ENCODE results near the gene RNF212B.
A peak's percentile ranks its signal among the peaks of the same experiment; 100 is the strongest.

Gene RNF212B

GRCh38 chr14:23308721-23309445 lies 71.1 kb downstream of the RNF212B start:
- no peaks in the 10 kb centered on the region for H3K9me3 ChIP-seq (ENCODE audit: low read length)
- H3K4me3 ChIP-seq (ENCODE audit: low read depth in 1 of 2, low read length in 2 of 2) = peak overlapping the region in 1 of 2 donors; percentile 12
- peaks cover 35% of the 10 kb centered on the region for H3K4me1 ChIP-seq (ENCODE audit: insufficient read depth, low read length)
- no peak overlapping the region for H3K9ac ChIP-seq (ENCODE audit: low read length)
- no peaks in the 10 kb centered on the region for H3K27me3 ChIP-seq (ENCODE audit: control insufficient read depth in 1 of 2, insufficient read depth in 2 of 2, low read length in 2 of 2)
- peaks cover 37% of the 10 kb centered on the region for H3K36me3 ChIP-seq (ENCODE audit: insufficient read depth, low read length)
- H3K27ac ChIP-seq (ENCODE audit: low read depth, low read length) = no peak overlapping the region

GRCh38 chr14:23310546-23310945 lies 72.8 kb downstream of the RNF212B start:
- no peak overlapping the region for H3K9ac ChIP-seq (ENCODE audit: low read length)
- no peaks in the 10 kb centered on the region for H3K9me3 ChIP-seq (ENCODE audit: low read length)
- H3K27me3 ChIP-seq (ENCODE audit: control insufficient read depth in 1 of 2, insufficient read depth in 2 of 2, low read length in 2 of 2) = no peaks in the 10 kb centered on the region
- H3K36me3 ChIP-seq (ENCODE audit: insufficient read depth, low read length) = peaks cover 37% of the 10 kb centered on the region
- H3K4me3 ChIP-seq (ENCODE audit: low read depth in 1 of 2, low read length in 2 of 2) = no peak overlapping the region
- H3K4me1 ChIP-seq (ENCODE audit: insufficient read depth, low read length) = peaks cover 34% of the 10 kb centered on the region
- no peak overlapping the region for H3K27ac ChIP-seq (ENCODE audit: low read depth, low read length)

- no peak overlapping the region for H3K4me3 ChIP-seq (ENCODE audit: low read depth in 1 of 2, low read length in 2 of 2)
- no peaks in the 10 kb centered on the region for H3K27me3 ChIP-seq (ENCODE audit: control insufficient read depth in 1 of 2, insufficient read depth in 2 of 2, low read length in 2 of 2)
- H3K4me1 ChIP-seq (ENCODE audit: insufficient read depth, low read length) = peaks cover 6% of the 10 kb centered on the region
- no peak overlapping the region for H3K9ac ChIP-seq (ENCODE audit: low read length)
- H3K36me3 ChIP-seq (ENCODE audit: insufficient read depth, low read length) = peaks cover 11% of the 10 kb centered on the region
- H3K9me3 ChIP-seq (ENCODE audit: low read length) = no peaks in the 10 kb centered on the region
- H3K27ac ChIP-seq (ENCODE audit: low read depth, low read length) = no peak overlapping the region
These were observed 78.6 kb downstream of the RNF212B start for GRCh38 chr14:23316300-23316699.

GRCh38 chr14:23319746-23320583 lies 82.2 kb downstream of the RNF212B start:
- peaks cover 18% of the 10 kb centered on the region for H3K4me1 ChIP-seq (ENCODE audit: insufficient read depth, low read length)
- peak overlapping the region; percentile 94 for H3K27ac ChIP-seq (ENCODE audit: low read depth, low read length)
- H3K9me3 ChIP-seq (ENCODE audit: low read length) = no peaks in the 10 kb centered on the region
- H3K9ac ChIP-seq (ENCODE audit: low read length) = peak overlapping the region; percentile 18
- peaks cover 33% of the 10 kb centered on the region for H3K36me3 ChIP-seq (ENCODE audit: insufficient read depth, low read length)
- H3K27me3 ChIP-seq (ENCODE audit: control insufficient read depth in 1 of 2, insufficient read depth in 2 of 2, low read length in 2 of 2) = no peaks in the 10 kb centered on the region
- peak overlapping the region; percentile 29 to 57 for H3K4me3 ChIP-seq (ENCODE audit: low read depth in 1 of 2, low read length in 2 of 2)

- peak within 1 kb of the TSS; percentile 72 to 74 for H3K4me3 ChIP-seq (ENCODE audit: low read depth in 1 of 2, low read length in 2 of 2)
- no peaks in the 10 kb centered on the region for H3K9me3 ChIP-seq (ENCODE audit: low read length)
- peaks cover 35% of the 10 kb centered on the region for H3K36me3 ChIP-seq (ENCODE audit: insufficient read depth, low read length)
- no peaks in the 10 kb centered on the region for H3K27me3 ChIP-seq (ENCODE audit: control insufficient read depth in 1 of 2, insufficient read depth in 2 of 2, low read length in 2 of 2)
- H3K4me1 ChIP-seq (ENCODE audit: insufficient read depth, low read length) = peaks cover 18% of the 10 kb centered on the region
- H3K9ac ChIP-seq (ENCODE audit: low read length) = peak within 1 kb of the TSS; percentile 62
- peak within 1 kb of the TSS; percentile 94 for H3K27ac ChIP-seq (ENCODE audit: low read depth, low read length)
These were observed 83.1 kb downstream of the RNF212B start, which contains the start of gene PABPN1 for GRCh38 chr14:23320584-23321571. PABPN1 (plus strand) TSS chr14:23321457; CDS start chr14:23321470, 13 bp downstream.

GRCh38 chr14:23321572-23322547 lies 84.1 kb downstream of the RNF212B start:
- Histone ChIP-seq H3K27ac (ENCODE audit: low read depth, low read length) (peak overlapping the region; percentile 92), H3K4me1 (ENCODE audit: insufficient read depth, low read length) (peaks cover 18% of the 10 kb centered on the region), H3K9ac (ENCODE audit: low read length) (peak overlapping the region; percentile 62)

More at GRCh38 chr14:23321572-23322547, 84.1 kb downstream of the RNF212B start:
- H3K9me3 ChIP-seq (ENCODE audit: low read length) = no peaks in the 10 kb centered on the region
- peak overlapping the region; percentile 72 to 74 for H3K4me3 ChIP-seq (ENCODE audit: low read depth in 1 of 2, low read length in 2 of 2)
- H3K36me3 ChIP-seq (ENCODE audit: insufficient read depth, low read length) = peaks cover 35% of the 10 kb centered on the region
- no peaks in the 10 kb centered on the region for H3K27me3 ChIP-seq (ENCODE audit: control insufficient read depth in 1 of 2, insufficient read depth in 2 of 2, low read length in 2 of 2)
